ENCODE results near the gene RAB19.

RAB19 gene
- 2.4 to 4.0 (median 3.9) reads per million in 3 donors for total RNA-seq

GRCh38 chr7:140403878-140404564, at the start of gene RAB19:
RAB19 (plus strand) TSS chr7:140404058; CDS start chr7:140407647, 3,589 bp downstream.
- Histone ChIP-seq H3K27ac (ENCODE audit: insufficient read depth, low read length, poor library complexity, severe bottlenecking) (peak within 1 kb of the TSS; percentile 60), H3K36me3 (ENCODE audit: control insufficient read depth, insufficient read depth, low read length) (no peaks in the 10 kb centered on the region), H3K9me3 (ENCODE audit: control insufficient read depth, low read length) (no peaks in the 10 kb centered on the region), H3K4me3 (ENCODE audit: insufficient read depth, low read depth, low read length, poor library complexity, severe bottlenecking) (peak within 1 kb of the TSS; percentile 76), H3K27me3 (replicated peaks; ENCODE audit: control insufficient read depth, insufficient read depth, low read length, poor library complexity, severe bottlenecking) (no peaks in the 10 kb centered on the region), H3K4me1 (ENCODE audit: control insufficient read depth, insufficient read depth, low read length, poor library complexity, severe bottlenecking) (no peaks in the 10 kb centered on the region)
- DNase-seq: peak; percentile 8 to 31 (median 23)

- Histone ChIP-seq H3K9me3 (ENCODE audit: control insufficient read depth, low read length) (no peaks in the 10 kb centered on the region), H3K27ac (ENCODE audit: insufficient read depth, low read length, poor library complexity, severe bottlenecking) (no peak overlapping the region), H3K36me3 (ENCODE audit: control insufficient read depth, insufficient read depth, low read length) (peaks cover 3% of the 10 kb centered on the region), H3K4me3 (ENCODE audit: insufficient read depth, low read depth, low read length, poor library complexity, severe bottlenecking) (no peak overlapping the region), H3K27me3 (replicated peaks; ENCODE audit: control insufficient read depth, insufficient read depth, low read length, poor library complexity, severe bottlenecking) (no peaks in the 10 kb centered on the region), H3K4me1 (ENCODE audit: control insufficient read depth, insufficient read depth, low read length, poor library complexity, severe bottlenecking) (no peaks in the 10 kb centered on the region)
- no peak for DNase-seq
Measured at GRCh38 chr7:140358024-140358411, 45.8 kb upstream of the RAB19 start.

- DNase-seq: peak in 1 of 3 donors; percentile 21
- Histone ChIP-seq H3K27me3 (replicated peaks; ENCODE audit: control insufficient read depth, insufficient read depth, low read length, poor library complexity, severe bottlenecking) (no peaks in the 10 kb centered on the region), H3K27ac (ENCODE audit: insufficient read depth, low read length, poor library complexity, severe bottlenecking) (peak overlapping the region; percentile 42), H3K36me3 (ENCODE audit: control insufficient read depth, insufficient read depth, low read length) (peaks cover 3% of the 10 kb centered on the region), H3K4me3 (ENCODE audit: insufficient read depth, low read depth, low read length, poor library complexity, severe bottlenecking) (peak overlapping the region; percentile 31), H3K4me1 (ENCODE audit: control insufficient read depth, insufficient read depth, low read length, poor library complexity, severe bottlenecking) (no peaks in the 10 kb centered on the region), H3K9me3 (ENCODE audit: control insufficient read depth, low read length) (no peaks in the 10 kb centered on the region)
Measured at GRCh38 chr7:140358412-140359051, 45.3 kb upstream of the RAB19 start.

- no peak for DNase-seq
- H3K36me3 ChIP-seq (ENCODE audit: control insufficient read depth, insufficient read depth, low read length): peaks cover 5% of the 10 kb centered on the region
- no peaks in the 10 kb centered on the region for H3K4me1 ChIP-seq (ENCODE audit: control insufficient read depth, insufficient read depth, low read length, poor library complexity, severe bottlenecking)
- H3K27me3 ChIP-seq (replicated peaks; ENCODE audit: control insufficient read depth, insufficient read depth, low read length, poor library complexity, severe bottlenecking): no peaks in the 10 kb centered on the region
- H3K9me3 ChIP-seq (ENCODE audit: control insufficient read depth, low read length): no peaks in the 10 kb centered on the region
- H3K27ac ChIP-seq (ENCODE audit: insufficient read depth, low read length, poor library complexity, severe bottlenecking): no peak overlapping the region
- H3K4me3 ChIP-seq (ENCODE audit: insufficient read depth, low read depth, low read length, poor library complexity, severe bottlenecking): no peak overlapping the region
Measured at GRCh38 chr7:140360697-140361229, 43.1 kb upstream of the RAB19 start.

GRCh38 chr7:140364819-140365218, 39.0 kb upstream of the RAB19 start:
- Histone ChIP-seq H3K4me1 (ENCODE audit: control insufficient read depth, insufficient read depth, low read length, poor library complexity, severe bottlenecking) (no peaks in the 10 kb centered on the region), H3K27me3 (replicated peaks; ENCODE audit: control insufficient read depth, insufficient read depth, low read length, poor library complexity, severe bottlenecking) (no peaks in the 10 kb centered on the region), H3K36me3 (ENCODE audit: control insufficient read depth, insufficient read depth, low read length) (peaks cover 10% of the 10 kb centered on the region), H3K27ac (ENCODE audit: insufficient read depth, low read length, poor library complexity, severe bottlenecking) (no peak overlapping the region), H3K4me3 (ENCODE audit: insufficient read depth, low read depth, low read length, poor library complexity, severe bottlenecking) (no peak overlapping the region), H3K9me3 (ENCODE audit: control insufficient read depth, low read length) (no peaks in the 10 kb centered on the region)
- no peak for DNase-seq

- H3K4me1 ChIP-seq (ENCODE audit: control insufficient read depth, insufficient read depth, low read length, poor library complexity, severe bottlenecking): no peaks in the 10 kb centered on the region
- H3K4me3 ChIP-seq (ENCODE audit: insufficient read depth, low read depth, low read length, poor library complexity, severe bottlenecking): no peak overlapping the region
- no peak overlapping the region for H3K27ac ChIP-seq (ENCODE audit: insufficient read depth, low read length, poor library complexity, severe bottlenecking)
- H3K36me3 ChIP-seq (ENCODE audit: control insufficient read depth, insufficient read depth, low read length): peaks cover 10% of the 10 kb centered on the region
- H3K9me3 ChIP-seq (ENCODE audit: control insufficient read depth, low read length): no peaks in the 10 kb centered on the region
- no peaks in the 10 kb centered on the region for H3K27me3 ChIP-seq (replicated peaks; ENCODE audit: control insufficient read depth, insufficient read depth, low read length, poor library complexity, severe bottlenecking)
- no peak for DNase-seq
Measured at GRCh38 chr7:140367528-140367927, 36.3 kb upstream of the RAB19 start.

GRCh38 chr7:140369294-140369693, 34.6 kb upstream of the RAB19 start:
- no peak overlapping the region for H3K27ac ChIP-seq (ENCODE audit: insufficient read depth, low read length, poor library complexity, severe bottlenecking)
- H3K36me3 ChIP-seq (ENCODE audit: control insufficient read depth, insufficient read depth, low read length): peaks cover 5% of the 10 kb centered on the region
- no peaks in the 10 kb centered on the region for H3K27me3 ChIP-seq (replicated peaks; ENCODE audit: control insufficient read depth, insufficient read depth, low read length, poor library complexity, severe bottlenecking)
- no peak overlapping the region for H3K4me3 ChIP-seq (ENCODE audit: insufficient read depth, low read depth, low read length, poor library complexity, severe bottlenecking)
- no peak for DNase-seq
- no peaks in the 10 kb centered on the region for H3K9me3 ChIP-seq (ENCODE audit: control insufficient read depth, low read length)
- no peaks in the 10 kb centered on the region for H3K4me1 ChIP-seq (ENCODE audit: control insufficient read depth, insufficient read depth, low read length, poor library complexity, severe bottlenecking)

GRCh38 chr7:140375323-140375722, 28.5 kb upstream of the RAB19 start:
- peaks cover 17% of the 10 kb centered on the region for H3K36me3 ChIP-seq (ENCODE audit: control insufficient read depth, insufficient read depth, low read length)
- no peaks in the 10 kb centered on the region for H3K9me3 ChIP-seq (ENCODE audit: control insufficient read depth, low read length)
- peak overlapping the region; percentile 51 for H3K27ac ChIP-seq (ENCODE audit: insufficient read depth, low read length, poor library complexity, severe bottlenecking)

GRCh38 chr7:140375892-140376730, 27.7 kb upstream of the RAB19 start:
- Histone ChIP-seq H3K27ac (ENCODE audit: insufficient read depth, low read length, poor library complexity, severe bottlenecking) (peak overlapping the region; percentile 51), H3K4me3 (ENCODE audit: insufficient read depth, low read depth, low read length, poor library complexity, severe bottlenecking) (peak overlapping the region; percentile 31), H3K36me3 (ENCODE audit: control insufficient read depth, insufficient read depth, low read length) (peaks cover 17% of the 10 kb centered on the region), H3K27me3 (replicated peaks; ENCODE audit: control insufficient read depth, insufficient read depth, low read length, poor library complexity, severe bottlenecking) (no peaks in the 10 kb centered on the region), H3K4me1 (ENCODE audit: control insufficient read depth, insufficient read depth, low read length, poor library complexity, severe bottlenecking) (peaks cover 4% of the 10 kb centered on the region), H3K9me3 (ENCODE audit: control insufficient read depth, low read length) (no peaks in the 10 kb centered on the region)
- no peak for DNase-seq

More at GRCh38 chr7:140375323-140375722, 28.5 kb upstream of the RAB19 start:
- no peak for DNase-seq
- Histone ChIP-seq H3K4me1 (ENCODE audit: control insufficient read depth, insufficient read depth, low read length, poor library complexity, severe bottlenecking) (peaks cover 4% of the 10 kb centered on the region), H3K4me3 (ENCODE audit: insufficient read depth, low read depth, low read length, poor library complexity, severe bottlenecking) (peak overlapping the region; percentile 31), H3K27me3 (replicated peaks; ENCODE audit: control insufficient read depth, insufficient read depth, low read length, poor library complexity, severe bottlenecking) (no peaks in the 10 kb centered on the region)
